Activated CD8-positive, alpha-beta memory T cell treated with anti-CD3 and anti-CD28 coated beads for 48 hours (primary cell): ENCODE results near the gene MVP.
"Not testable (repeated sequence)": the region's sequence is repeated elsewhere in the genome, so short reads cannot be mapped to it uniquely, and the experiment has no call there.

Experiments used
- DNase-seq, 3 experiments: peaks; one replicate each; pipeline ENCODE4 v3.0.0-alpha.2; 2020; ENCODE audit warnings: low read depth in 2 of 3, low spot score in 2 of 3

The MVP gene

DNA sequence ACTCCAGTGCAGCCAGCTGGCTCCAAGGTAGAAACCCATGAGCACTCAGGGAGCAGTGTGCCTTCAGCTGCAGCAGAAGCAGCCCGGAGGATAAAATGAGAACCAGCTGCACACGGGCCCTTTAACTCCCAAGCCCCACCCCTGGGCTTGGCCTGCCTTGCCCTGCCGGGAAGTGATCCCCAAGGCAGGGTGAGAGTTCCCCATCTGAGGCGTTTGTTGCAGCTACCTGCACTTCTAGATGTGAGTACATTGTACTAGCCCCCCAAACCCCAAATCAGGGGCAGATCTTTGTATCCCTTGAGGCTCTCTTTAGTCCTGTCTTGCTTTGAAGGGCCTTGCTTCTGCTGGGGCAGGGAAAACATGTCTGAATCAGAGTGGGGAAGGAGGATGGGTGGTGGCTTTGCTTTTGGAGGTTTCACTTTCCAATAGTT, at the start of gene MVP:
Gene MVP, plus strand, starts transcription at position 192 of the 431 bp plus-strand sequence. CDS start 10,088 bp downstream, outside the sequence.
- no peak for DNase-seq

DNA sequence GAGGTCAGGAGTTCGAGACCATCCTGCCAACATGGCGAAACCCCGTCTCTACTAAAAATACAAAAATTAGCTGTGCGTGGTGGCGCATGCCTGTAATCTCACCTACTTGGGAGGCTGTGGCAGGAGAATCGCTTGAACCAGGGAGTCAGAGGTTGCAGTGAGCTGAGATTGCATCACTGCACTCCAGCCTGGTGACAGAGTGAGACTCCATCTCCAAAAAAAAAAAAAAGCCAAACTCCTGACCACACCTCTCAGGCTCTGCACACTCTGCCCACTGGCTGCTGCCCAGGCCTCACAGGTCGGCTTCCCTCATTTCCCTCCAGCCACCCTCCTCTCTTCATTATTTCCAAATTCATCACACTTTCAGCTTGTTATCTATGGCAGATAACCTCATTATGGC, 47.9 kb upstream of the MVP start:
- DNase-seq = not testable (repeated sequence)

DNA sequence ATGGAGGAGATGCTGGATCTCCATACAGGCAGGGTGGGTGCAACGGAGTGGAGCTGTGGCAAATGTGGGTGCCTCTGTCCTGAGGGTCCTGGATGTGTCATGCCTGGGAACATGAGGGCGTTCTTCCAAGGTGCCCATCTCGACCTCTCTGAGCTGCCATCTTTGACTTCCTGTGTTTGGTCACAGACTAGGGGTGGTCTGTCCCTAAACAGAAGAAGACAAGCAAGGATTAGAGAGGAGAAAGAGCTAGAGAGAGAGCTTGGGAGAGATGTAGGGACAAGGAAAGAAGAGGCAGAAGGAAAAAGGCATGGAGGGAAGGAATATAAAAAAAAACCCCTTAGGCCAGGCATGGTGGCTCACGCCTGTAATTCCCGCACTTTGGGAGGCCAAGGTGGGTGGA, 45.5 kb upstream of the MVP start:
- DNase-seq = no peak

DNA sequence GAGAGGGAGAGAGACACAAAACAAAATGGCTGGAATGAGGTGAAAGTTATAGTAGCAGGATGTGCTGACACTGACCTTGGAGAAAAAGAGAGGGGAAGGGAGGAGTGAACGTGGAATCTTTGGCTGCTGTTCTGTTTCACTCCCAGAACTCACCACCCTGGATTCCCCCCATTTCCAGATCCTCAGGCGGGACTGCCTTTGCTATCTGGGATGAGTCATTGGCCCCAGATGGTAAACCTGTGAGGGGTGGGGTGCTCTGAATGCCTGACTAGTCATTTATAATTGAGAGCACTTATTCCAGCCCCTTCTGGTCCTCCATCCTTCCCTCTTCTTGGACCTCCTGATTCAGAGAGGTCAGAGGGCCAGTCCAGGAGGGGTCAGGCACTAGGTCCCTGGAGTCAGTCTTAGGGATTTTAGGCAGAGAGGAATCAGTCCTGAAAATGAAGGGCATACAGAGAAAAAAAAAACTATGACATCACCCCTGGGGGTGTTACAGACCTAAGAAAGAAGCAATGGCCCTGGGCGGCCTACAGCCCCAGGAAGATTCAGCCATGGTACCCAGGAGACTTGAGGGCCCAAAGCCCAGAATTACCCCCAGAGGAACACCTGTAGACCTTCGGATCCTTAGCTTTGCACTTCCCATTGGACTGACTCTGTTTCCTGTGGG, 44.4 kb upstream of the MVP start:
- DNase-seq = no peak

DNA sequence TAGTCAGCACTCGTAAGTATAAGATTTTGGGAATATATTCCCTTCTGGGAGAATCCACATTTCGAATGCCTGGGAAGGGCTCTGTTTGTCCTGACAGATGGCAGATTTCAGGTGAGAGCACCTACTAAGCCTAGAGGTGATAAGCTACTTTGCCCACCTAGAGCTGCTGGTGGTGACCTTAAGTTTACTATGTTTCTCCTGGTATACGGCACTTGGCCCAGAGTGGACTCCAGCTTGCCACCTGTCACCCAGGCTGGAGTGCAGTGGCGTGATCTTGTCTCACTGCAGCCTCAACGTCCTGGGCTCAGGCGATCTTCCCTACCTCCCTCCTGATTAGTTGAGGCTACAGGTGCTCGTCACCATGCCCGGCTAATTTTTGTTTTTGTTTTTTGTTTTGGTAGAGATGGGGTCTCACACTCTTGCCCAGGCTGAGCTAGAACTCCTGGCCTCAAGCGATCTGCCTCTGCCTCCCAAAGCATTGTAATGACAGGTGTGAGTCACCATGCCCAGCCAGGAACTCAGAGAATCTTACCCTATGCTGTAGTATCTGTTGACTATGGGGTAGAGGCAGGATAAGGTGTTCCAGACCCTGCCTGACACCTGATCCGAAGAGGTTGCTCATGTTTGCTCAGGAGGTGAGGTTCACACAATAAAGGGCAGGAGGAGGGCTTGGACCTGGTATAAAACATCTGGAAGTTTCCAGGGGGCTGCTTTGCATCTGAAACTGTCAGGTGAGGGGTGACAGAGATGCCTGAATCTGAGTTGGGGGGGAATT, 42.5 kb upstream of the MVP start, which contains the start of gene ZG16:
Gene ZG16, plus strand, starts transcription at position 681 of the 775 bp plus-strand sequence. CDS start 1,011 bp downstream, outside the sequence.
- DNase-seq = no peak

DNA sequence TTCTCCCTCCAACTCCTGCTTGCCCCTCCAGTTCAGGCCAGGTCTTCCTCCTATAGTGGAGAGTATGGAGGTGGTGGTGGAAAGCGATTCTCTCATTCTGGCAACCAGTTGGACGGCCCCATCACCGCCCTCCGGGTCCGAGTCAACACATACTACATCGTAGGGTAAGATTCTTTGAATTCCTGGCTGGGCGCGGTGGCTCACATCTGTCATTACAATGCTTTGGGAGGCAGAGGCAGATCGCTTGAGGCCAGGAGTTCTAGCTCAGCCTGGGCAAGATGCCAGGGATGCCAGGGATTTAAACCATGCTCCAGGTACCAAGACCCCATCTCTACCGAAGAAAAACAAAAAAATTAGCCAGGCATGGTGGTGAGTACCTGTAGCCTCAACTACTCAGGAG, 40.8 kb upstream of the MVP start:
- no peak for DNase-seq

DNA sequence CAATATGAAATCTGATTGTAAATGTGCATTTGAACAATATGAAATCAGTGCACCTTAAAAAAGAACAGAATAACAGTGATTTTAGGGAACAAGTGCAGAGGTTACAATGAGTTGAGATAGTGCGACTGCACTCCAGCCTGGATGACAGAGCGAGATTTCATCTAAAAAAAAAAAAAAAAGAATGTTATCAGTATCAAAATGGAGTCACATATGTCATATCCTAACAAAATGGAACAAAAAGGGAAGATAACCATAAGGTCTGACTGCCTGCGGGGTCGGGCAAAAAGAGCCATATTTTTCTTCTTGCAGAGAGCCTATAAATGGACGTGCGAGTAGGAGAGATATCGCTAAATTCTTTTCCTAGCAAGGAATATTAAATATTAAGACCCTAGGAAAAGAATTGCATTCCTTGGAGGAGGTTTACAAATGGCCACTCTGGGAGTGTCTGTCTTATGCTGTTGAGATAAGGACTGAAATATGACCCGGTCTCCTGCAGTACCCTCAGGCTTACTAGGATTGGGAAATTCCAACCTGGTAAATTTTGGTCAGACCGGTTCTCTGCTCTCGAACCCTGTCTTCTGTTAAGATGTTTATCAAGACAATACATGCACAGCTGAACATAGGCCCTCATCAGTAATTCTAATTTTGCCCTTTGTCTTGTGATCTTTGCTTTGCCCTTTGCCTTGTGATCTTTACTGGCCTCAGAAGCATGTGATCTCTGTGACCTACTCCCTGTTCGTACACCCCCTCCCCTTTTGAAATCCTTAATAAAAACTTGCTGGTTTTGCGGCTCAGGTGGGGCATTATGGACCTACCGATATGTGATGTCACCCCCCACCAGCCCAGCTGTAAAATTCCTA, 36.9 kb upstream of the MVP start:
- DNase-seq = not testable (repeated sequence)

DNA sequence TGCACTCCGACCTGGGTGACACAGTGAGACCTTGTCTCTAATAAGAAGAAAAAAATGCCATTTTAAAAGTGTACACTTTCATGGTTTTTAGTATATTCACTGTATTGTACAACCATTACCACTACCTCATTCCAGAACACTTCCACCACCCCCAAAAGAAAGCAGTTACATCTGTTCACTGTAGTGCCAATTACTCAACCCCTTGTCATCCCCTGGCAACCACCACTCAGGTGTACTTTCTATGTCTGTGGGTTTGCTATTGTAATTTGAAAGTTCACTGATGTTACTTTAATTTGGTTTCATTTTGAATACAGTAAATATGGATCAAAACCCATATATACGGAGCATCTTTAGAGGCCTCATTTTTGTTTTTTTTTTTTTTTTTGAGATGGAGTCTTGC, 36.1 kb upstream of the MVP start:
- no peak for DNase-seq

DNA sequence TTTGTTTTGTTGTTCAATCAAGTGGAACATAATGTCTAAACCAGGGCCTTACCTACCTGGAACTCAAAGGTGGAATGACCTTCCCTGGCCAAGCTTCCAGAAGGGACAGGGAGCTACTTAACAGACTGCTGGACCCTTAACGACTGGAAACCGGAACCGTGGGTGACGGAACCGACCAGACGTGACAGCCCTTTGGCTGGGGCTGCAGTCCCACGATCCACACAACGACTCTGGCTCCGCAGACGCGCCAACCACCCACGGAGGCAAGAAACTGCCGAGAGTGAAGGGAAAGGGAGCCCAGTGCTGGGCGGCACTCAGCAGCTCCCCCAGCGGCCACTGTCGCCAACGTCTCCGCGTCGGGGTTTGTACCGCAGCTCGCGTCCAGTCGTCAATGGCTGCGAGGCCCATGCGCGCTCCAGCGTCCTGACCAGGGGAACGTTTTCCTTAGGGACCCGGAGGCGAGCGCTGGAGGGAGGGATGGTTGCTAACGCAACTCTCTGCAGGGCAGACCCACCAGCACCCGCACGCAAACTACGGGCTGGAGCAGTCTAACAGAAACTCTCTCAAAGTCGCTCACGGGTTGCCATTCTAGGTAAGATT, 35.3 kb upstream of the MVP start:
- DNase-seq = peak; percentile 45 to 63 (median 48)

DNA sequence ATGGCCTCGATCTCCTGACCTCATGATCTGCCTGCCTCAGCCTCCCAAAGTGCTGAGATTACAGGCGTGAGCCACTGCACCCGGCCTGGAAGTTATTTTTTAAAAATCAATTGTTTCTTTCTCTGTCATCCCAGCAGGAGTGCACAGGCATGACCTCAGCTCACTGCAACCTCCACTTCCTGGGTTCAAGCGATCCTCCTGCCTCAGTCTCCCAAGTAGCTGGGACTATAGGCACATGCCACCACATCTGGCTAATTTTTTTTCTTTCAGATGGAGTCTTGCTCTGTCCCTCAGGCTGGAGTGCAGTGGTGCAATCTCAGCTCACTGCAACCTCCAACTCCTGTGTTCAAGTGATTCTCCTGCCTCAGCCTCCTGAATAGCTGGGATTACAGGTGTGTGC, 33.1 kb upstream of the MVP start:
- not testable (repeated sequence) for DNase-seq

DNA sequence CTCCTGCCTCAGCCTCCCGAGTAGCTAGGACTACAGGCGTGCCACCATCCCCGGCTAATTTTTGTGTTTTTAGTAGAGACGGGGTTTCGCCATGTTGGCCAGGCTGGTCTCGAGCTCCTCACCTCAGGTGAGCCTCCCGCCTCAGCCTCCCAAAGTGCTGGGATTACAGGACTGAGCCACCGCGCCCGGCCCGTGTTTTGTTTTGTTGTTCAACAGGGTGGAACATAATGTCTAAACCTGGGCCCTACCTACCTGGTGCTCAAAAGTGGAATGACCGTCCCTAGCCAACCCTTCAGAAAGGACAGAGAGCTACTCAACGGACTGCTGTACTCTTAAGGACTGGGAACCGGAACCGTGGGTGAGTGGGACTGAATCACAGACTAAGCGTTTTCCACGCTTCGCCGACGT, 30.5 kb upstream of the MVP start:
- peak in 1 of 3 experiments; percentile 8 for DNase-seq

DNA sequence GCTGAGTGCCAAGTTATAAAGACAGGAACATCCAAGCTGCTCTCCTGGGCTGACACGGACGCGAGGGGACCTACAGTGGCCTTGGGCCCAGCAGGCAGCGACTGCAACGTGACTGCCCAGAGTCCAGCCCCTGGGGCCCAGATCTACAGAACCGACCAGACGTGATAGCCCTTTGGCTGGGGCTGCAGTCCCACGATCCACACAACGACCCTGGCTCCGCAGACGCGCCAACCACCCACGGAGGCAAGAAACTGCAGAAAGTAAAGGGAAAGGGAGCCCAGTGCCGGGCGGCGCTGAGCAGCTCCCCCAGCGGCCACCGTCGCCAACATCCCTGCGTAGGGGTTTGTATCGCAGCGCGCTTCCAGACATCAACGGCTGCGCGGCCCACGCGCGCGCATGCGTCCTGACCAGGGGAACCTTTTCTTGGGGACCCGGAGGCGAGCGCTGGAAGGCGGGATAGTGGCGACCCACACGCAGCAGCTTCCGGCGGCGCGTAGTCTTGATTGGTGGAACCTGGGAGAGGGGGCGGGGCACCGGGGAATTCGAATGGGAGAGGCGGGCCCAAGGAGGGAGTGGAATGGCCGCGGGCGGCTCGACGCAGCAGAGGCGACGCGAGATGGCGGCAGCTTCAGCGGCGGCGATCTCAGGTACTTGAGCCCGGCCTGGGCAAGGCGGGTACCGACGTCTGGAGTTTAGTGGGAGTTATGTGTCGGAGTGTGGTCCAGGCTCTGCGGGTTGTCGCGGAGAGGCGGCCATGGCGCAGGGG, 29.9 kb upstream of the MVP start, which contains the start of gene KIF22:
Gene KIF22, plus strand, starts transcription at position 569 of the 766 bp plus-strand sequence. Its CDS starts 9 bp downstream, at position 578.
- DNase-seq = peak; percentile 99 to 100 (median 100)

DNA sequence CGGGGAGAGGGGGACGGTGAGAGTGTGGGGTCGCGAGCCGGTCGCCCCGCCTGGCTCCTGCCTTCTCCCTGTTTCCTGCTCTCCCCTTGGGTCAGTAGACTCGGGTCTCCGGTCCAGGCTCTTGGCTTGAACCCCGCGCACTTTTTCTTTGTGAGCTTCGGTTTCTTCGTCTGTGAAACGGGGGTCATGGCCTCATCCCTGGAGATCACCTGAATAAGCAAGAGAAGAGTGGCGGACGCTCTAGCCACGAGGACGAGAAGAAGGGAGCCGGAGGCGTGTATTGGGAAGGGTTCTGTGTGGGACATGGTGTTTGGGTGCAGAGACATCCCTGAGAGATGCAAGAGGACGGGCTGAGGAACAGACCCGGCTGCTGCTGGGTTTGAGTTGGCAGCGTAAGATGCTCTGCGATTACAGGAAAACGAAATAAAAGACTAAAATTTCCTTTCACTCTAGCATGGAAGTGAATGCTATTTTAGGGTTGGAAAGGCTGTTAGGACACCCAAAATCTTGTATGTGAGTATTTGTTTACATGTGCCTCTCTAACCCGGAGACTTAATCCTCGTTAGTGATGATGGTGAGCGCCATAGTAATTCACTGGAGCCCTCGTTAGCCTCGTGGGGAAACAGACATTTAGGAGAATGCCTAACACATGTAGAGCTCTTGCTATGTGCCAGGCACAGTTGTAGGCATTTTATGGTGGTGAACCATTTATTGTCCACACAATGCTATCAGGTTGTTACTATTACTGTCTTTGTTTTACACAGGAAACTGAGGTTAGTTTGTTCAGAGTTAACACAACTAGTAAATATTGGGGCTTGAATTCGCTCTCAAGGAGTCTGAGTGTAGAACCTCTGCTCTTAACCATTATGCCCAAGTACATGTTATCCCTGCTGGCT, 29.1 kb upstream of the MVP start:
- no peak for DNase-seq

DNA sequence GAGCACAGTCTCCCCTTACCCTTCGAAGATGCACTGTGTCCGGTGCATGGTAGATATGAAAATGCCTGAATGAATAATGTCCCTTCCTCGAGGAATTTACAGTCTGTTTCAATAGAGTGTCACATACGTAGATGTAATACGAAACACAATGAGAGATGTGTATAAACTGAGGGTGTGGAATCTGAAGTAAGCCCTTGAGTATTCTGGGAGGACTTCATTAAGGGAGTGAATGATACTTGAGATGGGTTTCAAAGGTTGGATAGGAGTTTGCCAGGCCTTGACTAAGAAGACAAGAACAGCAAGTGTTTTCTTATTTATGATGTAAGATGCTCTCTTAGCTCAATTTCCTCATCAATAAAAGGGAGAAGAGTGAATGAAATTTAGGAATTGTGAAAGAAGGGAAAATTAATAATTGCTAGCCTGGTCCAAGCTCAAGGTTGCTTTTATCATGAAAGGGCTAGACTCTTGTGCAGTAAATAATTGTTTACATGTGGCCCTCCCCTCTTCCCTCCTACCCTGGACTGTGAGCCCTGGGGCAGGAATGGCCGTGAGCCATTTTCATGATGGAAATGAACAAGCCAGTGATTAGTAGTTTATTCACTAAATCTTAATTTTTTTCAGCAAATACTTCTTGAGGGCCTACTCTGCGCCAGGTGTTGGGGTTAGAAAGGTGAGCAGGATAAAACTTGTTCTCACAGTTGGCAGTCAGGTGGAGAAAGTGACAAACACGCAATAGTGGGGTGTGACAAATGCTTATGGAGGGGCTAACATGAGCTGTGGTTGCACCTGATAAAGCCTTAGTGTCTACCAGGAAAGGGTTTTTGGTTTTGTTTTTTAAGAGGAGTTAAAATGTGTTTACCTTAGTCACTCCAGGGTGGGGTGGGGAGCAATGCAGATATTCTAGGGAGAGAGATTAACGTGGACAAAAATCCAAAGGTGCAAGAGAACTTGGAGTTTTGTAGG, 28.1 kb upstream of the MVP start:
- no peak for DNase-seq

DNA sequence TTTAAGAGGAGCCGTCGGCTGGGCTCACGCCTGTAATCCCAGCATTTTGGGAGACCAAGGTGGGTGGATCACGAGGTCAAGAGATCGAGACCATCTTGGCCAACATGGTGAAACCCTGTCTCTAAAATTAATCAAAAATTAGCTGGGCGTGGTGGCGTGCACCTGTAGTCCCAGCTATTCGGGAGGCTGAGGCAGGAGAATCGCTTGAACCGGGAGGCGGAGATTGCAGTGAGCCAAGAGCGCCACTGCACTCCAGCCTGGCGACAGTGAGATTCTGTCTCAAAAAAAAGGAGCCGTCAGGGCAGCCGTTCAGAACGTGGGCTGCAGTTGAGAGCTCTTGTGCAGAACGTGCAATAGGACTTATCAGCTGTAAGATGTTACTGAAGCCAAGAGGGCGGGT, 27.1 kb upstream of the MVP start:
- DNase-seq = not testable (repeated sequence)

DNA sequence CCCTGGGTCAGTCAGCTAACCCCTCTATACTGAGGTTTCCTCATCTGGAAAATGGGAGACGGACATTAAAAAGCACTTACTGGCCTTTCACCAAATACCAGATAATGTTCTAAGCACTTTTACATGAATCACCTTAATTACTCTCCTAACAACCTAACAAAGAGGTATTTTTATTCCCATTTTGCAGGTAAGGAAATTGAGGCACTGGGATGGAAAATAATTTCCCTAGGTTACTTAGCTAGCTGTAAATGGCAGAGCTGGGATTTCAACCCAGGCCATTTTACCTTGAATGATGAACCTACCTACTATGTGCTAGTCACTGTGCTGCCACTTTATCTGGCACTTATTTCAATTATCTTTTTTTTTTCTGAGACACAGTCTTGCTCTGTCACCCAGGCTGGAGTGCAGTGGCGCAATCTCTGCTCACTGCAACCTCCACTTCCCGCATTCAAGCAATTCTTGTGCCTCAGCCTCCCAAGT, 26.0 kb upstream of the MVP start:
- DNase-seq = no peak

DNA sequence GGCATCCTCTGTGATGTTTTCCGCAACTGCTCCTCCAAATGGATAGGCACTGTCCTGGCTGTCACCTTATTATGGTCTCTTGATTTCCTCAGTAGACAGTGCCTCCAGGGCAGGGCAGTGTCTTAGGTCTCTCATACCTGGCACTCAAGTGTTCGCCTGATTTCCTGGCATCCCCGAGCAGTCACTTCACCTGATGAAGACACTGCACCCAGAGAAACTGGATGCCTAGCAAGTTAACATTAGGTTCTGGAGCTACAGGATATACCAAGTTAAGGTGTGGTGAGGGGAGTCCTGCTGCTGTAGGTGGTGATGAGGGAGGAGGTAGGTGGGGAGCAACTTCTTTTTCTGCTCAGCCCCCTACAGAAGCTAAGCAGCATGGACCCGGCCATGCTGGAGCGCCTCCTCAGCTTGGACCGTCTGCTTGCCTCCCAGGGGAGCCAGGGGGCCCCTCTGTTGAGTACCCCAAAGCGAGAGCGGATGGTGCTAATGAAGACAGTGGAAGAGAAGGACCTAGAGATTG, 17.8 kb upstream of the MVP start:
- DNase-seq = no peak

DNA sequence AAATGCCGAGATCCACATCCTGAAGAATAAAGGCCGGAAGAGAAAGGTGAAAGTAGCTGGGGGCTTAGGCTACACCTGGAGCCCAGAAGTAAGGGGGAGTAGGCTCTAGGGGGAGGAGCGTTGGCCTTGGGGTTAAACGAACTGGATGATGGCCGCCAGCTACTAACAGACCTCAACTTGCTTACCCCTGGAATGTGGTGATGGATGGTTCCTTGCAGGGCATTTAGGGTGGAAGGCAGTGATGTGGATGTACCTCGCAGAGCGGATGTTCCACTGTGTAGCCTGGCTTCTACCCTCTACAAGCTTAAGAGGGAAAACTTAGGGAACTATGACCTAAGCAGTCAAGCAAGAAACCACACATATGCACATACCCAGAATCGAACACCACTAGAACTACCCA, 16.2 kb upstream of the MVP start:
- DNase-seq = no peak
